MM.1S (cell line): ENCODE data around the gene GNS.
A peak's percentile ranks its signal among the peaks of the same experiment; 100 is the strongest.

Experiments used
- EZH2 ChIP-seq: fragments of 300-600 bp; sonication (generic); optimal IDR thresholded peaks from 2 replicates; pipeline ENCODE3; 2017; ENCODE audit warnings: low read depth, mild to moderate bottlenecking, antibody characterized with exemption, low read length, mixed read lengths
- EZH2phosphoT487 ChIP-seq: fragments of 300-600 bp; sonication (generic); IDR thresholded peaks from 2 replicates; pipeline ENCODE4 v1.6.1; 2018; ENCODE audit warnings: antibody characterized with exemption, low read length
- TF ChIP-seq, protein P1 (sequence below): fragments of 300-600 bp; sonication (generic); IDR thresholded peaks from 2 replicates; pipeline ENCODE4 v1.5.1; 2016; ENCODE audit warnings: antibody characterized with exemption, low read length, mixed read lengths

DNA sequence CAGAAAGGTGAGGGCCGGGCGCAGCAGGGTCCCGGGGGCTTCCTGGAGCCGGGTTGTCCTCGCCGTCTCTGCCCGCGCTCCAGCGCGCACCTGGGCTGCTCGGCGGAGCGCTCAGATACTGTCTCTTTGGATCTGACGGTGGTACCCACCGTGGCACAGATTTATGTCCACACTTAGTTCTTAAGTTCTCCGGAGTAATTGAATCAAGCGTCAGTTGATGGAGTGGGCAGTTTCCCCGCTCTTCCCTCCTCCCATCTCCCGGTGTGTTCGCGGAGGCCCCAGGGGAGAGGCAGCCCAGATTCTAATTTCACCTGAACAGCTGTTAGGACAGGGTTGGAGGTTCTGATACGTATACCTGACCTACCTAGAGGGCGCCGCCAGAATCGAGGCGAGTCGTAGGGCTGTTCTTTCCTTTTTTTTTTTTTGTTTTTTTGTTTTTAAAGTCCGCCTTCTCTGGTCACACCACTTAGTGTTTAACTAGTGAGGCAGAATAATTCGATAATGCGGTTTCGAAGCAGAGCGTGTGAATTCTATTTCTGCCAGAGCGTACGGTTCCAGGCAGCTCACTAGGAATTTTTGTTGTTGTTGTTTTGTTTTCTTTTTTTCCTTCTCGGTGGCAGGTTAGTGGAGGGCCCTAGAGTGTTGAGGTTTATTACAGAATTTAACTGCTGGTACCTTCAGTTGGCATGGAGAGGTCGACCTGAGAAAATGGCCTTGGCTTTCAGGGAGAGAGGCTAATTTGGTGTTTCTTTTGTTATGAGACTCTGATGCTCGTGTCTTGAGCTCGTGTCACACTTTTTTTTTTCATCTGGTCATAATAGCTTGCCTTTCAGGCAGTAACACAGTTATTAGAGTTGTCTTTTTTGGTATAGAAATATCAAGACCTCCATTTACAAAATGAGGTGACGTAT lies 22.3 kb upstream of the GNS start:
- TF ChIP-seq, protein P1, sequence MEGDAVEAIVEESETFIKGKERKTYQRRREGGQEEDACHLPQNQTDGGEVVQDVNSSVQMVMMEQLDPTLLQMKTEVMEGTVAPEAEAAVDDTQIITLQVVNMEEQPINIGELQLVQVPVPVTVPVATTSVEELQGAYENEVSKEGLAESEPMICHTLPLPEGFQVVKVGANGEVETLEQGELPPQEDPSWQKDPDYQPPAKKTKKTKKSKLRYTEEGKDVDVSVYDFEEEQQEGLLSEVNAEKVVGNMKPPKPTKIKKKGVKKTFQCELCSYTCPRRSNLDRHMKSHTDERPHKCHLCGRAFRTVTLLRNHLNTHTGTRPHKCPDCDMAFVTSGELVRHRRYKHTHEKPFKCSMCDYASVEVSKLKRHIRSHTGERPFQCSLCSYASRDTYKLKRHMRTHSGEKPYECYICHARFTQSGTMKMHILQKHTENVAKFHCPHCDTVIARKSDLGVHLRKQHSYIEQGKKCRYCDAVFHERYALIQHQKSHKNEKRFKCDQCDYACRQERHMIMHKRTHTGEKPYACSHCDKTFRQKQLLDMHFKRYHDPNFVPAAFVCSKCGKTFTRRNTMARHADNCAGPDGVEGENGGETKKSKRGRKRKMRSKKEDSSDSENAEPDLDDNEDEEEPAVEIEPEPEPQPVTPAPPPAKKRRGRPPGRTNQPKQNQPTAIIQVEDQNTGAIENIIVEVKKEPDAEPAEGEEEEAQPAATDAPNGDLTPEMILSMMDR, result peak; percentile 32
- TF ChIP-seq EZH2, result no peak
- no peak for TF ChIP-seq EZH2phosphoT487
